HUES6 (cell line): ENCODE results near the gene BANK1.

Experiments
- H3K27ac ChIP-seq: 2 replicates; pipeline ENCODE4 v1.7.0; 2013; ENCODE audit warnings: low read depth, mild to moderate bottlenecking, low read length, inconsistent platforms
- H3K27me3 ChIP-seq: 2 replicates; pipeline ENCODE4 v1.6.1; 2013; ENCODE audit warnings: low read length; ENCODE audit not compliant: control insufficient read depth, insufficient read depth
- H3K36me3 ChIP-seq: 2 replicates; pipeline ENCODE4 v1.6.1; 2013; ENCODE audit warnings: low read length; ENCODE audit not compliant: control insufficient read depth, insufficient read depth
- H3K4me1 ChIP-seq: 2 replicates; pipeline ENCODE4 v1.6.1; 2013; ENCODE audit warnings: low read length; ENCODE audit not compliant: control insufficient read depth, insufficient read depth
- H3K4me3 ChIP-seq: 2 replicates; pipeline ENCODE4 v1.5.1; 2013; ENCODE audit warnings: low read depth, low read length
- H3K9ac ChIP-seq: one replicate; pipeline ENCODE4 v1.6.1; 2013; ENCODE audit warnings: mild to moderate bottlenecking, low read length
- H3K9me3 ChIP-seq: 2 replicates; pipeline ENCODE4 v1.6.1; 2013; ENCODE audit warnings: low read depth, low read length; ENCODE audit not compliant: control insufficient read depth, insufficient read depth

Gene BANK1, protein sequence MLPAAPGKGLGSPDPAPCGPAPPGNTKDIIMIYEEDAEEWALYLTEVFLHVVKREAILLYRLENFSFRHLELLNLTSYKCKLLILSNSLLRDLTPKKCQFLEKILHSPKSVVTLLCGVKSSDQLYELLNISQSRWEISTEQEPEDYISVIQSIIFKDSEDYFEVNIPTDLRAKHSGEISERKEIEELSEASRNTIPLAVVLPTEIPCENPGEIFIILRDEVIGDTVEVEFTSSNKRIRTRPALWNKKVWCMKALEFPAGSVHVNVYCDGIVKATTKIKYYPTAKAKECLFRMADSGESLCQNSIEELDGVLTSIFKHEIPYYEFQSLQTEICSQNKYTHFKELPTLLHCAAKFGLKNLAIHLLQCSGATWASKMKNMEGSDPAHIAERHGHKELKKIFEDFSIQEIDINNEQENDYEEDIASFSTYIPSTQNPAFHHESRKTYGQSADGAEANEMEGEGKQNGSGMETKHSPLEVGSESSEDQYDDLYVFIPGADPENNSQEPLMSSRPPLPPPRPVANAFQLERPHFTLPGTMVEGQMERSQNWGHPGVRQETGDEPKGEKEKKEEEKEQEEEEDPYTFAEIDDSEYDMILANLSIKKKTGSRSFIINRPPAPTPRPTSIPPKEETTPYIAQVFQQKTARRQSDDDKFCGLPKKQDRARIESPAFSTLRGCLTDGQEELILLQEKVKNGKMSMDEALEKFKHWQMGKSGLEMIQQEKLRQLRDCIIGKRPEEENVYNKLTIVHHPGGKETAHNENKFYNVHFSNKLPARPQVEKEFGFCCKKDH

DNA sequence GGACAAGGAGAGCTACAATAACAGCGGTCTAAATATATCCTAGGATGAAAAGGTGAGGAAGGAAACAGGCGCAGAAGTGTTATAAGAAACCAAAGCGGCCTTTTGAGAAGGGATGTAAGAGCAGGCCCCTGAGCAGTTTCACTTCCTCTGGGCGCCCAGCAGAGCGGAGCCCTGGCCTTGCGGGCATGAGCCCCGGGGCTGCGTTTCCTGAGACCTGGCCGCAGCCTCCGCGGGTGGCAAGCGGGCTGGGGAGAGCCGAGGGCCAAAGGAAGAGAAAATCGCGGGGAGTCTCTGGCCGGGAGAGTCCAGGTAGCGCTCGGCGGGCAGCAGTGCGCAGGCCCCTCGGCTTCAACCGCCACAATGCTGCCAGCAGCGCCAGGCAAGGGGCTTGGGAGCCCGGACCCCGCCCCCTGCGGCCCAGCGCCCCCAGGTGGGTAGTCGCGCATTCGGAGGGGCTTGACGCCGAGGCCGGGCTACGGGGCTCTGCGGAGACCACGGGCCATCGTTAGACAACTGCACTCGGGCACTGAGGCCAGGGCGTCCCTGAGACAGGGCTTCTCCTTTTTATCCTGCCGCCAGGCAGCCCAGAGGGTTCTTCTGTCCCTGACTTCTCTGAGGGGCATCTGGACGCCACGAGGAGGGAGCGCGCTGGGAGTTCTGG is at the start of gene BANK1:
TSS of gene BANK1 (plus strand) at position 210 of the 661 bp plus-strand sequence. CDS start at position 361, 151 bp downstream.
- Histone ChIP-seq H3K36me3 (no peaks in the 10 kb centered on the region), H3K9me3 (peaks cover 7% of the 10 kb centered on the region; the same call in 1 of the 2 replicates), H3K27ac (no peak within 1 kb of the TSS), H3K4me3 (peak within 1 kb of the TSS; percentile 55), H3K4me1 (peaks cover 6% of the 10 kb centered on the region; the same call in 1 of the 2 replicates), H3K9ac (peak within 1 kb of the TSS; percentile 58), H3K27me3 (peaks cover 4% of the 10 kb centered on the region; the same call in 1 of the 2 replicates)

DNA sequence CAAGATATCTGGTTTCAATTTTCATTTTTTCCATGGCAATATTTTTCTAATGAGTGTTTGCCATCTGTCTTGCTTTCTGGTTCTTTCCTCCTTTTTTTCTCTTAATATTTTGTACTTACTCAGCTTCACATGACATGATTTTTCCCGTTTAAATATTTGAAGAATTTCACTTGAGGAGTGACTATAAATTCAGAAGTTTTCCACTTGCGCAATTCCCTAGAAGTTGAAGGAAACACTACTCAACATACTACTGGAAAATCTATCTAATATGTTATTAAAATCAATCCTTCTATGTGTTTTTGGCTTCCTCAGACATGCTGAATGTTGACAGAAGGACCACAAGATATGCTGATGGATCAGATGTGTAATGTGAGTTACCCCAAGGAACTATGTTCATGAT is 36.8 kb upstream of the BANK1 start:
- Histone ChIP-seq H3K9ac (no peak overlapping the region), H3K4me3 (no peak overlapping the region), H3K4me1 (no peaks in the 10 kb centered on the region), H3K9me3 (no peaks in the 10 kb centered on the region), H3K36me3 (no peaks in the 10 kb centered on the region), H3K27ac (no peak overlapping the region), H3K27me3 (no peaks in the 10 kb centered on the region)

DNA sequence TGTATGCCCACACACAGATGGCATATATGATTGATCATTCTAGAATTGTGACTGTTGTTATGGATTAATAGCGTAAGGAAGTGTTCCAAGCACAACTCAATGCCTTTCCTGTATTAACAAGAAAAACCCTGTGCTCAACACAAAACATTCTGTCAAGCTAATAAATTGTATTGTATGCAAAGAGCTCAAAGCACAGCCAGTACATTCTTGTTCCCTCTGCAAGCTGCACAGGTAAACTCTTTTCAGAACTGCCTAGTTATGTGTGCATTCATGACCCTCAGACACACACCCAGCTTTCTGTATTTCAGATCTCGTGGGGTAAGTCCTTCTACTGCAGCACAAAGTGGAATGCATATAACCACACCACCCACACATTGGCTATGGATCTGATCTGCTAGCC is 34.3 kb upstream of the BANK1 start:
- Histone ChIP-seq H3K9me3 (no peaks in the 10 kb centered on the region), H3K27me3 (no peaks in the 10 kb centered on the region), H3K9ac (no peak overlapping the region)

DNA sequence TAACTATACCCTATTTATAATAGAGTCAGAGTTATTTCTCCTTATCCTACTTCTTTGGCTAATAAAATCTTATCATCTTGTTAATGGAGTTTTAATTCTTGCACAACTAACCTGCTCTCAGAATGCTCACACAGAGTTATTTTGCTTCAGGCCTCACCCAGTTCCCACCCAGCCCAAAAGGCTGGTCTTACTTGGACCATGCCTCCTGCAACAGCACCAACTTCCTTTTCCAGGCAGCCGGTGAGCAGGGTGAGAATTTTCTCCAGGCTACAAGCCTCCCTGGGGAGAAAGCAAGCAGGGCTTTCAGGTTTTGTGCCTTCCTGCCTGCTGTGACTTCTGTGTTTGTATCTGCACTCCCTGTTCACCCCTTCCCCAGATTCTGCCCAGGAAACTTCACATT is 29.1 kb upstream of the BANK1 start:
- no peaks in the 10 kb centered on the region for H3K36me3 ChIP-seq
- H3K4me3 ChIP-seq, result no peak overlapping the region

More for the DNA sequence above, 34.3 kb upstream of the BANK1 start:
- Histone ChIP-seq H3K36me3 (no peaks in the 10 kb centered on the region), H3K27ac (no peak overlapping the region), H3K4me1 (no peaks in the 10 kb centered on the region), H3K4me3 (no peak overlapping the region)

DNA sequence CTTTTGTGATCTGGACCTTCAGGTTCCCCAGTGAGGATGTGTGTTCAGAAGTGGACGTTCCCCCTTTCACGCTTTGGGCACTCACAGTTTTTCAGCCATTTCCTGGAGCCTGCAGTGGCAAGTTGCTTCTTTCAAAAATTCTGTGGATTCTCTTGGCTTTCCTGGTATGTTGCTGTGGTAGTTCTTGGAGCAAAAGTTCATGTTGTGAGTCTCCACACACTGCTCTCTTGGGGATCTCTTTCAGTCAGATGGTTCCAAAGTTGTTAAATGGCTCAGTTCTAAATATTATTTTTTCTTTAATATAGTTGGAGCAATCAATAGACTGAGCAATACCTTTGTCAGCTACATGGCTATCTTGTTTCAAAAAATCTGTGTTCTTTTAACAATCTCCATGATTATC is 28.5 kb upstream of the BANK1 start:
- Histone ChIP-seq H3K9me3 (no peaks in the 10 kb centered on the region), H3K36me3 (no peaks in the 10 kb centered on the region), H3K9ac (no peak overlapping the region), H3K27ac (no peak overlapping the region), H3K4me1 (peaks cover 6% of the 10 kb centered on the region; the same call in 1 of the 2 replicates), H3K4me3 (no peak overlapping the region), H3K27me3 (no peaks in the 10 kb centered on the region)

More for the DNA sequence above, 29.1 kb upstream of the BANK1 start:
- H3K27me3 ChIP-seq, result no peaks in the 10 kb centered on the region
- no peaks in the 10 kb centered on the region for H3K9me3 ChIP-seq
- H3K27ac ChIP-seq, result no peak overlapping the region
- no peak overlapping the region for H3K9ac ChIP-seq
- peaks cover 6% of the 10 kb centered on the region; the same call in 1 of the 2 replicates for H3K4me1 ChIP-seq

DNA sequence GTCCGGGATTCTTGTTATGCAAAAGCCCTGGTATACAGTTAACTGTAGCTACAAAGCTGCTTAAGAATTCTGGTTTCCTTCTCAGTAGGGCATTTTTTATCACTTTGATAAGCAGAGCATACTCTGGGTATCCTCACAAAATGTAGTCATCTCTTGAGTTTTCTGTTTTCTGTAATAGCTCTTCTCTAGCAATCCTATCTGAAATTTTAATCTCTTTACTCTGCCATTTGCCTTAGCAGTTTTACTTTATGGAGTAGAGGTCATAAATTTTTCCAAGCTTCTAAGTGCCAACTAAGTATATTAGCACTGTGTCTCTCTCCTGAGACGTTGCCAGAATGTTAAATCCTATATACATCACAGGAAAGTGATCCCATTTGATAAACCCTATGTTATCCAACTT is 28.0 kb upstream of the BANK1 start:
- Histone ChIP-seq H3K36me3 (no peaks in the 10 kb centered on the region), H3K27ac (no peak overlapping the region), H3K9ac (no peak overlapping the region), H3K27me3 (no peaks in the 10 kb centered on the region), H3K4me3 (no peak overlapping the region), H3K9me3 (no peaks in the 10 kb centered on the region; the same call in 1 of the 2 replicates), H3K4me1 (peaks cover 6% of the 10 kb centered on the region; the same call in 1 of the 2 replicates)

DNA sequence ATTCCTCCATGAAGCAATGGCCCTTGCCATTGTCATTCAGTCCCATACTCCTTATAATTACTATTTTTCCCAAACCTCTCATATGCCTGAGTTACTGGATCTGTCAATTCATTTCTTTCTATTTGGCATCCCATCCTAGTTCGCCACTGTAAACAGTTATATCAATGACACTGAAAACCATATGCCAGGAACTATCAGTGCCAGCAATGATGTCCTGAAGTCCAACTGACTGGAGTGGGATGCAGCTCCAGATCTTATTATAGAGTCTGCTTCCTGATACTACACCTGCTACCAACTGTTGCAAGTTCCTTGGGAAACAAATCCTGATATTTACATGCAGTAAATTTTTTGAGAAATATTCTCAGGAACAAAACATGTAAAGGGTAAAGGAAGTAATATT is 27.0 kb upstream of the BANK1 start:
- Histone ChIP-seq H3K9ac (no peak overlapping the region), H3K27me3 (no peaks in the 10 kb centered on the region), H3K9me3 (no peaks in the 10 kb centered on the region; the same call in 1 of the 2 replicates), H3K4me3 (no peak overlapping the region), H3K36me3 (no peaks in the 10 kb centered on the region), H3K4me1 (peaks cover 6% of the 10 kb centered on the region; the same call in 1 of the 2 replicates), H3K27ac (no peak overlapping the region)

DNA sequence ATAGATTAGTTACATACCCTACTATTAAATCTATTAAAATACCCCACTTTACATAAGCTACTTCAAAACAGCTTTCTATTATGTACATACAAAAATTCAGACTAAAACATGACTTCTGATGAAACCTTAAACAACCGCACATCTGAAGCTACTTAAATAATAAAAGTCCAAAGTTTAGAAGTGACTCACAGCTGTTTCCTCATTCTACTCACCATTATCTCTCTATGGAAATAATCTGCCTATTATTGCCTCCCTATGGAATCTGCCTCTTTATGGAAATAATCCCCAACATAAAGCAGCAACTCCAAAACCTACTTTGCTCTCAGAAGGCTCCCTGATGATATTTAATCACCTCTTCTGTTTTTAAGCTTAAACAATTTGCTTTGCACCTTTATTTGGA is 15.7 kb upstream of the BANK1 start:
- Histone ChIP-seq H3K9me3 (no peaks in the 10 kb centered on the region), H3K4me3 (no peak overlapping the region), H3K27ac (no peak overlapping the region), H3K4me1 (no peaks in the 10 kb centered on the region), H3K36me3 (no peaks in the 10 kb centered on the region), H3K9ac (no peak overlapping the region), H3K27me3 (no peaks in the 10 kb centered on the region)

DNA sequence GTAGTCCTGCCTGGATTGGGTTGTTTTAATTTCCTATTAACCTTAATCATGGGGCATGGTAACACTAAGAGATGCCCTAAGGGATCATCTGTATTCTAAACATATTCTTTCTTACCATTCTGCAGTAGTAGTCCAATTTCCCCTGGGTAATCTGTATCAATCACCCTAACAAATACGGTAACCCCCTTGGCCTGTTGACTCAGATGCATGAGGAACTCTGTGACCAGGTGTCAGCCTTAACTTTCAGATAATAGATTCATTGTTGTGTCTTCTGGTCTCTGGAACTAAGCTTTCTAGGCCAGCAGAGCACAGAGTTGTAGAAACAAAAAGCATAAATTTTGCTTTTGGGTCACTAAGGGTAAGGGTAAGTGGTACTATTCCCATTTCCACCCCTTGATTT is 13.1 kb upstream of the BANK1 start:
- Histone ChIP-seq H3K9me3 (no peaks in the 10 kb centered on the region), H3K9ac (no peak overlapping the region), H3K27me3 (no peaks in the 10 kb centered on the region), H3K36me3 (no peaks in the 10 kb centered on the region), H3K4me1 (no peaks in the 10 kb centered on the region), H3K27ac (no peak overlapping the region), H3K4me3 (no peak overlapping the region)

DNA sequence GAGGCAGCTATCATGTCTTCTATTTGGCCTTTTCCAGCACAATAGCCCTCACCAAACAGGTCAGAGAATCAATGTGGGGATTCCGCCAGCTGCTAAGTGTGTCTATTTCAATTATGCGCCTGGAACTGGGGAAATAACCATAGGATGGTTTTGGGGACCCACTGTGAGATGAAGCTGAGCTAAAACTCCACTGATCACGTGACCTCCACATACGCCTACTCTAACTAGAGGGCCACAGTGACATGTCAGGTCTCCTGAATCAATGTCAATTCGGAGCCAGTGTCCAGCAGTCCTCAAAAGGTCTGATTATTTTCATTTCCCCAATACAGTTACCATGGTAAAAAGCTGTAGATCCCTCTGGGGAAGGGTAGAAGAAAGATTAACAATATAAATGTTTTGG is 10.2 kb upstream of the BANK1 start:
- Histone ChIP-seq H3K27me3 (no peaks in the 10 kb centered on the region), H3K9me3 (no peaks in the 10 kb centered on the region), H3K4me1 (no peaks in the 10 kb centered on the region), H3K9ac (no peak overlapping the region), H3K27ac (no peak overlapping the region), H3K36me3 (no peaks in the 10 kb centered on the region), H3K4me3 (no peak overlapping the region)
